Measurements from ENCODE around the gene DIP2C. TPM values are rescaled to one million over a fixed set of nuclear protein-coding genes. Genes with fewer than 3 reads are reported as not detected.

DIP2C gene
- total RNA-seq, 1 donor from 2014 or later: 11.4 TPM

GRCh38 chr10:477620-478019, 211.8 kb downstream of the DIP2C start:
- no peak for TF ChIP-seq CTCF (conservative IDR thresholded peaks at IDR 0.05; ENCODE audit: low read depth, low read length)
- no peak overlapping the region for H3K4me3 ChIP-seq (ENCODE audit: low read depth, low read length)
- no peak for DNase-seq (ENCODE audit: low read depth)

- TF ChIP-seq CTCF (conservative IDR thresholded peaks at IDR 0.05; ENCODE audit: low read depth, low read length): no peak
- no peak for DNase-seq (ENCODE audit: low read depth)
- H3K4me3 ChIP-seq (ENCODE audit: low read depth, low read length): no peak overlapping the region
Measured at GRCh38 chr10:476455-476780, 213.1 kb downstream of the DIP2C start.

- no peak overlapping the region for H3K4me3 ChIP-seq (ENCODE audit: low read depth, low read length)
- no peak for TF ChIP-seq CTCF (conservative IDR thresholded peaks at IDR 0.05; ENCODE audit: low read depth, low read length)
- no peak for DNase-seq (ENCODE audit: low read depth)
Measured at GRCh38 chr10:475709-476454, 213.6 kb downstream of the DIP2C start.

GRCh38 chr10:474946-475345, 214.5 kb downstream of the DIP2C start:
- no peak overlapping the region for H3K4me3 ChIP-seq (ENCODE audit: low read depth, low read length)
- no peak for DNase-seq (ENCODE audit: low read depth)
- no peak for TF ChIP-seq CTCF (conservative IDR thresholded peaks at IDR 0.05; ENCODE audit: low read depth, low read length)

GRCh38 chr10:474406-474805, 215.1 kb downstream of the DIP2C start:
- no peak for TF ChIP-seq CTCF (conservative IDR thresholded peaks at IDR 0.05; ENCODE audit: low read depth, low read length)
- no peak for DNase-seq (ENCODE audit: low read depth)
- H3K4me3 ChIP-seq (ENCODE audit: low read depth, low read length): no peak overlapping the region

GRCh38 chr10:472241-472910, 217.1 kb downstream of the DIP2C start:
- no peak for DNase-seq (ENCODE audit: low read depth)
- no peak overlapping the region for H3K4me3 ChIP-seq (ENCODE audit: low read depth, low read length)
- no peak for TF ChIP-seq CTCF (conservative IDR thresholded peaks at IDR 0.05; ENCODE audit: low read depth, low read length)
